HEK293 (cell line): ENCODE results near the gene YPEL4.
A peak's percentile ranks its signal among the peaks of the same experiment; 100 is the strongest.

Source experiments
- BCL11B ChIP-seq: fragments of 450-650 bp; formaldehyde crosslinking; IDR thresholded peaks from 2 replicates; pipeline ENCODE4 v1.5.1; 2016; ENCODE audit warnings: low read depth, missing biosample characterization, missing genetic modification characterization
- CTCF ChIP-seq: fragments of 450-650 bp; formaldehyde crosslinking; IDR thresholded peaks from 2 replicates; pipeline ENCODE4 v1.5.1; 2016; ENCODE audit warnings: missing biosample characterization, missing genetic modification characterization
- FEZF1 ChIP-seq: fragments of 450-650 bp; formaldehyde crosslinking; IDR thresholded peaks from 2 replicates; pipeline ENCODE4 v1.5.1; 2016; ENCODE audit warnings: missing biosample characterization, missing genetic modification characterization
- HOXD13 ChIP-seq: sonication (generic); formaldehyde crosslinking; IDR thresholded peaks from 2 replicates; pipeline ENCODE4 v1.8.0; 2022; ENCODE audit warnings: missing genetic modification reagents, borderline replicate concordance
- SCRT1 ChIP-seq: fragments of 450-650 bp; formaldehyde crosslinking; IDR thresholded peaks from 2 replicates; pipeline ENCODE4 v1.5.1; 2016; ENCODE audit warnings: missing biosample characterization, missing genetic modification characterization, borderline replicate concordance
- SP2 ChIP-seq: fragments of 450-650 bp; formaldehyde crosslinking; IDR thresholded peaks from 2 replicates; pipeline ENCODE4 v1.5.1; 2016; ENCODE audit warnings: missing biosample characterization, missing genetic modification characterization
- SP7 ChIP-seq: fragments of 450-650 bp; formaldehyde crosslinking; IDR thresholded peaks from 2 replicates; pipeline ENCODE4 v1.5.1; 2016; ENCODE audit warnings: missing biosample characterization, missing genetic modification characterization
- YY1 ChIP-seq: fragments of 450-650 bp; formaldehyde crosslinking; IDR thresholded peaks from 2 replicates; pipeline ENCODE4 v1.5.1; 2018; ENCODE audit warnings: missing biosample characterization, missing genetic modification characterization
- ZBTB20 ChIP-seq: fragments of 450-650 bp; formaldehyde crosslinking; IDR thresholded peaks from 2 replicates; pipeline ENCODE4 v1.5.1; 2016; ENCODE audit warnings: missing biosample characterization, missing genetic modification characterization
- ZBTB8A ChIP-seq: fragments of 450-650 bp; formaldehyde crosslinking; IDR thresholded peaks from 2 replicates; pipeline ENCODE4 v1.5.1; 2016; ENCODE audit warnings: missing biosample characterization, missing genetic modification characterization
- ZFP37 ChIP-seq: fragments of 450-650 bp; formaldehyde crosslinking; IDR thresholded peaks from 2 replicates; pipeline ENCODE4 v1.5.1; 2016; ENCODE audit warnings: missing biosample characterization, missing genetic modification characterization
- ZNF223 ChIP-seq: fragments of 450-650 bp; formaldehyde crosslinking; IDR thresholded peaks from 2 replicates; pipeline ENCODE4 v1.5.1; 2016; ENCODE audit warnings: missing biosample characterization, missing genetic modification characterization
- ZNF26 ChIP-seq: fragments of 450-650 bp; formaldehyde crosslinking; IDR thresholded peaks from 2 replicates; pipeline ENCODE4 v1.5.1; 2016; ENCODE audit warnings: missing biosample characterization, missing genetic modification characterization
- ZNF302 ChIP-seq: fragments of 450-650 bp; formaldehyde crosslinking; IDR thresholded peaks from 2 replicates; pipeline ENCODE4 v1.5.1; 2016; ENCODE audit warnings: missing biosample characterization, missing genetic modification characterization, low read depth
- ZNF585B ChIP-seq: fragments of 450-650 bp; formaldehyde crosslinking; IDR thresholded peaks from 2 replicates; pipeline ENCODE4 v1.5.1; 2016; ENCODE audit warnings: missing biosample characterization, missing genetic modification characterization
- ZNF596 ChIP-seq: fragments of 450-650 bp; IDR thresholded peaks from 2 replicates; pipeline ENCODE4 v1.5.0; 2018; ENCODE audit warnings: missing biosample characterization, mild to moderate bottlenecking, missing genetic modification characterization, moderate library complexity
- ZNF610 ChIP-seq: fragments of 450-650 bp; formaldehyde crosslinking; IDR thresholded peaks from 2 replicates; pipeline ENCODE4 v1.5.1; 2016; ENCODE audit warnings: missing biosample characterization, missing genetic modification characterization, borderline replicate concordance
- ZNF645 ChIP-seq: fragments of 450-650 bp; formaldehyde crosslinking; IDR thresholded peaks from 2 replicates; pipeline ENCODE4; 2016; ENCODE audit warnings: missing biosample characterization, missing genetic modification characterization
- ZNF707 ChIP-seq: fragments of 450-650 bp; formaldehyde crosslinking; IDR thresholded peaks from 2 replicates; pipeline ENCODE4 v1.5.1; 2016; ENCODE audit warnings: missing biosample characterization, missing genetic modification characterization
- ZNF792 ChIP-seq: fragments of 450-650 bp; formaldehyde crosslinking; IDR thresholded peaks from 2 replicates; pipeline ENCODE4 v1.5.1; 2016; ENCODE audit warnings: missing biosample characterization, missing genetic modification characterization
- ZSCAN30 ChIP-seq: fragments of 450-650 bp; IDR thresholded peaks from 2 replicates; pipeline ENCODE4 v1.5.1; 2018; ENCODE audit warnings: missing biosample characterization, mild to moderate bottlenecking, missing genetic modification characterization, moderate library complexity
- TF ChIP-seq, protein P1 (sequence below): fragments of 450-650 bp; formaldehyde crosslinking; IDR thresholded peaks from 2 replicates; pipeline ENCODE4 v1.5.1; 2016; ENCODE audit warnings: missing biosample characterization, missing genetic modification characterization
- TF ChIP-seq, protein P2 (sequence below): fragments of 450-650 bp; formaldehyde crosslinking; conservative IDR thresholded peaks from 2 replicates; pipeline ENCODE4 v1.5.1; 2016; ENCODE audit warnings: low read depth, missing biosample characterization, missing genetic modification characterization
- TF ChIP-seq, protein P3 (sequence below): fragments of 450-650 bp; formaldehyde crosslinking; IDR thresholded peaks from 2 replicates; pipeline ENCODE4 v1.5.1; 2016; ENCODE audit warnings: missing biosample characterization, missing genetic modification characterization
- TF ChIP-seq, protein P4 (sequence below): fragments of 450-650 bp; formaldehyde crosslinking; IDR thresholded peaks from 2 replicates; pipeline ENCODE4 v1.5.1; 2016; ENCODE audit warnings: missing biosample characterization, missing genetic modification characterization, borderline replicate concordance

YPEL4 gene

GRCh38 chr11:57649826-57650738 is at the start of gene YPEL4 (continued):
- TF ChIP-seq, protein P1, sequence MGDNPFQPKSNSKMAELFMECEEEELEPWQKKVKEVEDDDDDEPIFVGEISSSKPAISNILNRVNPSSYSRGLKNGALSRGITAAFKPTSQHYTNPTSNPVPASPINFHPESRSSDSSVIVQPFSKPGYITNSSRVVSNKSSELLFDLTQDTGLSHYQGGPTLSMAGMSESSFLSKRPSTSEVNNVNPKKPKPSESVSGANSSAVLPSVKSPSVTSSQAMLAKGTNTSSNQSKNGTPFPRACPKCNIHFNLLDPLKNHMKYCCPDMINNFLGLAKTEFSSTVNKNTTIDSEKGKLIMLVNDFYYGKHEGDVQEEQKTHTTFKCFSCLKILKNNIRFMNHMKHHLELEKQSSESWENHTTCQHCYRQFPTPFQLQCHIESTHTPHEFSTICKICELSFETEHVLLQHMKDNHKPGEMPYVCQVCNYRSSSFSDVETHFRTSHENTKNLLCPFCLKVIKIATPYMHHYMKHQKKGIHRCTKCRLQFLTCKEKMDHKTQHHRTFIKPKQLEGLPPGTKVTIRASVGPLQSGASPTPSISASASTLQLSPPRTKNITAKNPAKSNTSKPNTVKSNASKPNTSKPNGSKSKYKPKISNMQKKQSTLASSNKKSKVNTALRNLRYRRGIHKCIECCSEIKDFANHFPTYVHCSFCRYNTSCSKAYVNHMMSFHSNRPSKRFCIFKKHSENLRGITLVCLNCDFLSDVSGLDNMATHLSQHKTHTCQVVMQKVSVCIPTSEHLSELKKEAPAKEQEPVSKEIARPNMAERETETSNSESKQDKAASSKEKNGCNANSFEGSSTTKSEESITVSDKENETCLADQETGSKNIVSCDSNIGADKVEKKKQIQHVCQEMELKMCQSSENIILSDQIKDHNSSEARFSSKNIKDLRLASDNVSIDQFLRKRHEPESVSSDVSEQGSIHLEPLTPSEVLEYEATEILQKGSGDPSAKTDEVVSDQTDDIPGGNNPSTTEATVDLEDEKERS (tag by site-specific recombination) = no peak
- TF ChIP-seq ZNF26 (tag by site-specific recombination) = no peak
- TF ChIP-seq SCRT1 = no peak
- TF ChIP-seq HOXD13 (CRISPR knock-in tag) = no peak
- TF ChIP-seq YY1 (tag by site-specific recombination) = no peak
- TF ChIP-seq CTCF = no peak
- TF ChIP-seq ZNF302 (tag by site-specific recombination) = no peak
- no peak for TF ChIP-seq SP7 (tag by site-specific recombination)
- peak; percentile 30; the same call in 1 of the 2 replicates for TF ChIP-seq ZBTB20
- TF ChIP-seq FEZF1 (tag by site-specific recombination) = no peak
- no peak for TF ChIP-seq BCL11B
- peak; percentile 24; the same call in 1 of the 2 replicates for TF ChIP-seq SP2 (tag by site-specific recombination)
- TF ChIP-seq ZNF792 (tag by site-specific recombination) = no peak
- 0 out of 2 replicates have a peak, but pooled peaks have one; percentile 32 for TF ChIP-seq ZFP37 (tag by site-specific recombination)
- no peak for TF ChIP-seq ZNF610
- no peak for TF ChIP-seq ZNF645 (tag by site-specific recombination)
- TF ChIP-seq ZBTB8A (tag by site-specific recombination) = no peak
- TF ChIP-seq ZNF223 (tag by site-specific recombination) = no peak
- no peak for TF ChIP-seq ZNF585B (tag by site-specific recombination)
- no peak for TF ChIP-seq ZNF707
- TF ChIP-seq, protein P2, sequence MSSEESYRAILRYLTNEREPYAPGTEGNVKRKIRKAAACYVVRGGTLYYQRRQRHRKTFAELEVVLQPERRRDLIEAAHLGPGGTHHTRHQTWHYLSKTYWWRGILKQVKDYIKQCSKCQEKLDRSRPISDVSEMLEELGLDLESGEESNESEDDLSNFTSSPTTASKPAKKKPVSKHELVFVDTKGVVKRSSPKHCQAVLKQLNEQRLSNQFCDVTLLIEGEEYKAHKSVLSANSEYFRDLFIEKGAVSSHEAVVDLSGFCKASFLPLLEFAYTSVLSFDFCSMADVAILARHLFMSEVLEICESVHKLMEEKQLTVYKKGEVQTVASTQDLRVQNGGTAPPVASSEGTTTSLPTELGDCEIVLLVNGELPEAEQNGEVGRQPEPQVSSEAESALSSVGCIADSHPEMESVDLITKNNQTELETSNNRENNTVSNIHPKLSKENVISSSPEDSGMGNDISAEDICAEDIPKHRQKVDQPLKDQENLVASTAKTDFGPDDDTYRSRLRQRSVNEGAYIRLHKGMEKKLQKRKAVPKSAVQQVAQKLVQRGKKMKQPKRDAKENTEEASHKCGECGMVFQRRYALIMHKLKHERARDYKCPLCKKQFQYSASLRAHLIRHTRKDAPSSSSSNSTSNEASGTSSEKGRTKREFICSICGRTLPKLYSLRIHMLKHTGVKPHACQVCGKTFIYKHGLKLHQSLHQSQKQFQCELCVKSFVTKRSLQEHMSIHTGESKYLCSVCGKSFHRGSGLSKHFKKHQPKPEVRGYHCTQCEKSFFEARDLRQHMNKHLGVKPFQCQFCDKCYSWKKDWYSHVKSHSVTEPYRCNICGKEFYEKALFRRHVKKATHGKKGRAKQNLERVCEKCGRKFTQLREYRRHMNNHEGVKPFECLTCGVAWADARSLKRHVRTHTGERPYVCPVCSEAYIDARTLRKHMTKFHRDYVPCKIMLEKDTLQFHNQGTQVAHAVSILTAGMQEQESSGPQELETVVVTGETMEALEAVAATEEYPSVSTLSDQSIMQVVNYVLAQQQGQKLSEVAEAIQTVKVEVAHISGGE (tag by site-specific recombination) = no peak
- TF ChIP-seq ZSCAN30 (tag by site-specific recombination) = no peak
- TF ChIP-seq, protein P3, sequence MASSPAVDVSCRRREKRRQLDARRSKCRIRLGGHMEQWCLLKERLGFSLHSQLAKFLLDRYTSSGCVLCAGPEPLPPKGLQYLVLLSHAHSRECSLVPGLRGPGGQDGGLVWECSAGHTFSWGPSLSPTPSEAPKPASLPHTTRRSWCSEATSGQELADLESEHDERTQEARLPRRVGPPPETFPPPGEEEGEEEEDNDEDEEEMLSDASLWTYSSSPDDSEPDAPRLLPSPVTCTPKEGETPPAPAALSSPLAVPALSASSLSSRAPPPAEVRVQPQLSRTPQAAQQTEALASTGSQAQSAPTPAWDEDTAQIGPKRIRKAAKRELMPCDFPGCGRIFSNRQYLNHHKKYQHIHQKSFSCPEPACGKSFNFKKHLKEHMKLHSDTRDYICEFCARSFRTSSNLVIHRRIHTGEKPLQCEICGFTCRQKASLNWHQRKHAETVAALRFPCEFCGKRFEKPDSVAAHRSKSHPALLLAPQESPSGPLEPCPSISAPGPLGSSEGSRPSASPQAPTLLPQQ (tag by site-specific recombination) = 0 out of 2 replicates have a peak, but pooled peaks have one; percentile 24
- no peak for TF ChIP-seq ZNF596 (tag by site-specific recombination)
- TF ChIP-seq, protein P4, sequence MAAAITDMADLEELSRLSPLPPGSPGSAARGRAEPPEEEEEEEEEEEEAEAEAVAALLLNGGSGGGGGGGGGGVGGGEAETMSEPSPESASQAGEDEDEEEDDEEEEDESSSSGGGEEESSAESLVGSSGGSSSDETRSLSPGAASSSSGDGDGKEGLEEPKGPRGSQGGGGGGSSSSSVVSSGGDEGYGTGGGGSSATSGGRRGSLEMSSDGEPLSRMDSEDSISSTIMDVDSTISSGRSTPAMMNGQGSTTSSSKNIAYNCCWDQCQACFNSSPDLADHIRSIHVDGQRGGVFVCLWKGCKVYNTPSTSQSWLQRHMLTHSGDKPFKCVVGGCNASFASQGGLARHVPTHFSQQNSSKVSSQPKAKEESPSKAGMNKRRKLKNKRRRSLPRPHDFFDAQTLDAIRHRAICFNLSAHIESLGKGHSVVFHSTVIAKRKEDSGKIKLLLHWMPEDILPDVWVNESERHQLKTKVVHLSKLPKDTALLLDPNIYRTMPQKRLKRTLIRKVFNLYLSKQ (tag by site-specific recombination) = no peak
